T-helper 2 cell (primary cell): ENCODE data around the gene TAS2R30.
"Not testable (repeated sequence)": the region's sequence is repeated elsewhere in the genome, so short reads cannot be mapped to it uniquely, and the experiment has no call there.

Experiments
- DNase-seq, 5 experiments: peaks; one replicate each; pipeline versions ENCODE4 v3.0.0 to v3.0.0-alpha.2; 2012 to 2022
- total RNA-seq, 2 donors: gene quantifications; one replicate each; lab custom pipeline; 2026; lab: John Stamatoyannopoulos, UW

Gene TAS2R30
- total RNA-seq = 1.2 to 2.6 reads per million in 2 donors

GRCh38 chr12:11134305-11134704 lies at the start of gene TAS2R30:
Gene TAS2R30 (minus strand): TSS chr12:11134644. CDS start chr12:11134244, 400 bp downstream.
- no peak for DNase-seq

DNA sequence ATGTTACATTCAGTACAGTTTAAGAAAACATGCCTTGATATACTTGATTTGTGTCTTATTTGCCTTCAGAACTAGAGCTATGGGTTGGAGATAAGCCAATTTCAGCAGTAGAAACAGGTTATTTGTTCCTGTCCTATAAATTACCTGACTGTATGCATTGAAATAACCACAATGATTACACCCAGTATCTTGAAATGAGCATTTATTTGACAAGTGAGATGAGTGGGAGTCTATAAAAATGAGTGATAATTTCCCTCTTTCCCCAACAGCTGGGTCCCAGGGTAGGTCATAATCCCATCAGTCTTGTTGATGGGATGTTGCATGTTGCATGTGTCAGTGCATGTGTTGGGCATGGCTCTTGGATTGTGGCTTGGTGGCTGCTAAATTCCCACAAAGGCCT lies 48.6 kb upstream of the TAS2R30 start:
- DNase-seq = no peak

- DNase-seq = no peak
These were observed 48.1 kb upstream of the TAS2R30 start for GRCh38 chr12:11182529-11182928.

DNA sequence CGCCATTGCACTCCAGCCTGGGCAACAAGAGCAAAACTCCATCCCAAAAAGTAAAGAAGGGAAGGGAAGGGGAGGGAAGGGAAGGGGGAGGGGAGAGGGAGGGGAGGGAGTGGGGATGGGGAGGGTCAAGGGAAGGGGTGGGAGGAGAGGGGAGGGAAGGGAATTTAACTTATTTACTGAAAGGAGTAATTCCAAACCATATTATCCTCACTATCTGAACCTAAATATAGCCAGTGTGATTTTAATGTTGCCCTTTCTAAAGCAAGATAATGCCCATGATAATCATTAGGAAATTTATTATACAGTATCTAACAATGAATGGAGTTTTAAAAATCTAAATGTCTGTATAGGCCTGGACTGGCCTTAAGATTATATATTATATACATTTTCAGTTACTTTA lies 43.8 kb upstream of the TAS2R30 start:
- no peak for DNase-seq

DNA sequence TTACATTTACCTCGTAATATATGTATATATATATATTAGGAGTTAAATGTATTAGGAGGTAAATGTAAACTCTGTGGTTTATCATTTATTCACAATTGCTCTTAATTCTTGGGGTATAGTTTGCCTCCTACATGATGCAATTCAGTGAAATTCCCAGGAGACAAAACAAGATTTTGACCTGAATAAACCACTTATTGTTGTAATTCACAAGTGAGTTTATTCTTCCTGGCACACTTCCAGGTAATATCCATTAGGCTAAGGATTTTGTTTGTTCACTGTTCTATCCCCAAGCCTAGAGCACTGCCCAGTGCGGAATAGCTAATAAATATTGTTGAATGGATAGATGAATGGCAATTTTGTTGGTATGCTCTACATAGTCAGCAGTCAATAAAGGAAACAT lies 39.6 kb upstream of the TAS2R30 start:
- DNase-seq = no peak

DNA sequence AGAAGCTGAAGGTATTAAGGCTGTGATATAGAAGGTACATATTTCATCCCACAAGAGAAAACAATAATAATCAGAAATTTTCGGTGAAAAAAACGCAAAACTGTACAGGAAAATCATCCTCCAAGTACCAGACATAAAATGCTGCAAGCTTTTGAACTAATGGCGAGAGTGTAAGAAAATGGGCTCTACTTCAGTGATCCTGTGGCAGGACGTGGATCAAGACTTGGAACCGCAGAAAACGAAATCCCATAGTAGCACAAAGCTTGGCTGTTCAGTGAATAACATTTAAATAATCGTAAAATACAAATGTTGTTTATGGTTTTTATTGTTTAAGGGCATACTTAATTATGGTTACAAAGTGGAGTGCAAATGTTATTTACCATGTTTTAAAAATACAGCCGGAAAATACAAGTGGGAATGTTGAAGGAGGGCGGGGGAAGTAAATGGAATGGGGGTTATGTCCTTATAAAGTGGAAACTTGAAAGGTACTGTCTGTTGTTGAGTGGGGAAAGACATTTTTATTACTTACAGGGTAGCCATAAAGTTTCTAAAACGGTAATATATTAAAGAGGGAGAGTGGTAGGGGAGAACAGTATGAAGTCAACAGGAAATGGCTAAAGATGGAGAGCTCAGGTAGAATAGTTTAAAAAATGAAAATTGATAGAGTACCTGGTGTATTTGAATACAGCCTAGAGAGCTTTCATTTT lies 37.7 kb upstream of the TAS2R30 start:
- peak in 1 of 5 experiments; percentile 23 for DNase-seq

- DNase-seq = peak; percentile 64 to 95 (median 80)
These were observed 36.9 kb upstream of the TAS2R30 start, which contains the start of gene SMIM10L1 for GRCh38 chr12:11171145-11171968. Gene SMIM10L1 (plus strand): TSS chr12:11171194. CDS start chr12:11171357, 163 bp downstream.

DNA sequence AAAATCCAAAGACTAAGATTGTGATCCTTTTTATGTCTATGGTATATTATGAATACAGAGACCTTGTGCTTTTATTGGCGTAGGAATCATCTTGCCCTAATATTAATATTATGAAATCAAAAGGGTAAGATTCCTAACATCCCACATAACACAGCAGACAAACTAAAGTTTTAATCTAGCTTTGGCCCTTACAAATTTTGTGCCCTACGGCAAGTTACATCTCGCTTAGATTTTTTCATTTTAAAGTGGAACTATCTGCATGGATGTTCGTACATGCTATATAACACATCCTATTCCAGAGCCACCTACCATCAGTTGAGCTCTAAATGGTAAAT lies 36.3 kb upstream of the TAS2R30 start:
- DNase-seq = no peak

DNA sequence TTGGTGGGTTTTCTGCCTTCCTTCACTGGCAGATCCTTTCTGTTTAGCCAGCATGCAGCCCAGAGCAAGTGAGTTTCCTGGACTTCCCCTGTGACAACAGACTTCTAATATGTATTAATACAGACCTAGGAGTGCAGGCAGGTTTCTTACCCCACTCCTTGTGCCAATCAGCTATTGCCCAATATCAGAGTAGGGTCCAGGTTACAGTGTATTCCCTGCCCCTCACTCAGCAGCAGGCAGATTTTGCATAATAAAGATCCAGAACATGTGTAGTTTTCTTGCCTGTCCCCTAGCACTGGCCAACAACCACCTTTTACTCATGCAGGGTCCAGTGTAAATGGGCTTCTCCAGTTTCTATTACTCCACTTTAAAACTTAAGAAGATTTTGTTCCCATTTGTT lies 31.9 kb upstream of the TAS2R30 start:
- DNase-seq = no peak

DNA sequence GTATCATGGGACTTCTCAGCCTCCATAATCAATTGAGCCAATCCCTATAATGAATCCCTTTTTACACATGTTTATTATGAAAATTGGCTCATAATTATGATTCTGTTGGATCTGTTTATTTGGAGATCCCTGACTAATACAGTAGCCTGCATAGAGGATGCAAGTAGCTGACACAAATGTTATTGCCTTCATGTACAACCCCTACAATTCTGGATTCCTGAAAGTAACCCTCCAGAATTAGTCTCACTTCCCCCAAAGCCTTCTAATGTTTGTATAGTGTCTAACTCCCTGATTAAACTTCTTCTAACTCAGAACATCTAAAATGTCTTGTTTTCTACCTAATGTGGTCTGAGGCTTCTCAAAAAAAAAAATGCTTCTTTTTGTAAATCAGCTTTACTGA lies 29.9 kb upstream of the TAS2R30 start:
- DNase-seq = no peak

- DNase-seq = no peak
These were observed 28.1 kb upstream of the TAS2R30 start for GRCh38 chr12:11162502-11162901.

GRCh38 chr12:11158885-11159444 lies 24.5 kb upstream of the TAS2R30 start:
- DNase-seq = no peak

GRCh38 chr12:11154400-11154925 lies 20.0 kb upstream of the TAS2R30 start:
- no peak for DNase-seq

DNA sequence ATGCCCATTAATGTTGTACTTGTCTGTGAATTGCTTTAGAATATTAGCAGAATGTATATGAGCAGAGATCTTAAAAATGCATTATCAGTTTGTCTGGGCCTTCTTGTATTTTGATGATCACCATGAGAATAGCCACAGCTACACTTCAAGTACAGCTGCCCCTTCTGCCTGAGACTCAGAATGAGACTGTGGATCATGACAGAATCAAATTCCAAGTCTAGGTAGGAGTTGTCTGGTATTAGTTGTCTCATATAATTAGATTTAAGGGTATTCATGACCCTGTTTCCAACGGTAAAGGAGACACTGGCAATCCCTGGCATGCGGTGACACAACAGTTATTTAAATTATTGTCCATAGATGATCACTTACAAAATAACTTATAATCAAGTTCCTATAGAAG lies 18.3 kb upstream of the TAS2R30 start:
- DNase-seq = no peak

GRCh38 chr12:11150832-11151231 lies 16.4 kb upstream of the TAS2R30 start:
- no peak for DNase-seq

DNA sequence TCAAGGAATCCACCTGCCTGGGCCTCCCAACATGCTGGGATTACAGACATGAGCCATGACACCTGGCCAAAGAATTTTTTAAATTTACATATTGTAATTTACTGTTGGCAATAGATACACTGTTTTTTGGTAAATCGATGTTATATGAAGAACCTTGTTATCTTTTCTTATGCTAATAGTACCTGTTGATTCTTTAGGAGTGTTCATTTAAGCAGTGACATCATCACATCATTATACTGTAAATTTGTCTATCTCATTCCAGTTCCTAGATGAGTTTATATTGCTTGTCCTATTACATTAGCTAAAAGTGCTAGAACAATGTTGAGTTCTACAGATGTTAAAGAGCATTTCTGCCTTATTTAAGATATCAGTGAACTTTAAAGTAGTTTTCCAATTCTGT lies 13.0 kb upstream of the TAS2R30 start:
- DNase-seq = no peak

DNA sequence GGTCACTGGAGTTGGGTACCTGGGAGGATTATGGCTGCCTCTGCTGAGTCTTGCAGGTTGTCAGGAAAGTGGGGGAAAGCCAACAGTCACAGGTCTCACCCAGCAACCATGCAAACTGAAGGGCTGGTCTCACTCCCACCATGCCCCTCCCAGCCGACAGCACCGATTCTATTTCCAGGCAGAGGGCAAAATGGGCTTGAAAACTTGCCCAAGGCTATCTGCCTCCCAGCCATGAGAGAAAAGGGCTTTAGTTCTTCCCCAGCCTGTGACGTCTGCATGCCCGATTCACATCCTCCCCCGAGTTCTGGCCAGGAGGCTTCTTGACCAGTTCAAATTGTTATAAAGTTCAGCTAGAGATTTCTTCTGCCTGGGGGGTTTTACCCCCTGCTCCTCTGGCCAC lies 9.9 kb upstream of the TAS2R30 start:
- no peak for DNase-seq

- no peak for DNase-seq
These were observed 8.9 kb upstream of the TAS2R30 start for GRCh38 chr12:11143352-11143751.

DNA sequence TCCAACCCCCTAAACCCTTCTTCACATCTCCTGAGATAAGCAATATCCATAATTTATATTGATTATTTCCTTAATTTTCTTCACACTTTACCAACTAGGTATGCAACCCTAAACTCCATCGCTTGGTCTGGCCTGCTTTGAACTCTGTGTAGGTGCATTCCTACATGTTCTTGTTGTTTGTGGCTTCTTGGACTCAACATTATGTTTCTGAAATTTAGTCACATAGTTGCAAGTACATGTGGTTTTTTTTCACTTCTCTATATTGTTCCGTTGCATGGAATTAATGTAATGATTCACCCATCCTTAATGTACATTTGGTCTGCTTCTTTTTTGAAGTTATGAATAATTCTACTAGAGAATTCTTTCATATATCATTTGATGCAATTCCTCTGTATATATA lies 1.6 kb upstream of the TAS2R30 start:
- peak in 1 of 5 experiments; percentile 33 for DNase-seq

DNA sequence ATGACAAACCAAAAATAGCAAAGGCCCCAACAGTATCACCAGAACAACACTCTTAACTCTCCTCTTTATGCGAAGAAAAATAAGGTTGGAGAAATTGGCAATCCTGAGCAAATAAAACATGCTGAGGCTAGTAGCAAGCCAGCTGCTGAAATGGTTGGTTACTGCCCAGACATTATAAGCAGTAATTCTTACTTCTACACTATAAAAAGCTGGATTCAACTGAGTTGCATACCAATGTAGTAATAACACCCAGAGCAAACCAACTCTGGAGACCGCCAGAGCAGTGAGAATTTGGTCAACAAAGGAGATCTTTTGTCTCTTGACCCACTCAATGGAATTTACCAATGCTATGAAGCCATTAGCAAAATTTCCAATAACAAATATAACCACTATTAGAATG lies 628 bp downstream of the TAS2R30 start:
- no peak for DNase-seq

- DNase-seq = no peak
These were observed 1.3 kb downstream of the TAS2R30 start for GRCh38 chr12:11133162-11133561.

DNA sequence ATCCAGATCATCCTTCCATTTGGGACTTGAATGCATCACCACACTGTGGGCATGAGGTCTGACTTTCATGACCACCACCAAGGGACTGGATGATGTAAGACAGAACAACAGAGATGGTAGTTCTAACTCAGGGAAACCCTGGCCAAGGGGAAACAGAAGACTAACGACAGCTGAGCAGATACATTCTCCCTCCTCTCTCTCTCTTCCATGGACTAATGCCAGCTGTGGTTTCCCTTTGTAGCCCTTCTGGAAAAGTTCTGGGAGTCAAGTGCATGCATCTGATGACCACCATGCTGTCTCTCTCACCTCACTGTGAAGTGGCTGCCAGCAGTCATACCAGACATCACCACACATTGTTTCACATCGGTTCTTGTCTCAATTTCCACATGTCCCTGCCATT lies 3.4 kb downstream of the TAS2R30 start:
- DNase-seq = no peak

GRCh38 chr12:11130382-11130781 lies 4.1 kb downstream of the TAS2R30 start:
- no peak for DNase-seq

DNA sequence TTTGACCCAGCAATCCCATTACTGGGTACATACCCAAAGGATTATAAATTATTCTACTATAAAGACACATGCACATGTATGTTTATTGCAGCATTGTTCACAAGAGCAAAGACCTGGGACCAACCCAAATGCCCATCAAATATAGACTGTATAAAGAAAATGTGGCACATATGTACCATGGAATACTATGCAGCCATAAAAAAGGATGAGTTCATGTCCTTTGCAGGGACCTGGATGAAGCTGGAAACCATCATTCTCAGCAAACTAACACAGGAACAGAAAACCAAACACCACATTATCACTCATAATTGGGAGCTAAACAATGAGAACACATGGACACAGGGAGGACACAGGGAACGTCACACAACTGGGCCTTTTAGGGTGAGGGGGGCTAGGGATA lies 20.3 kb downstream of the TAS2R30 start:
- not testable (repeated sequence) for DNase-seq
